ENCODE results near the gene MLLT11.

- TF ChIP-seq CHD2 (IDR thresholded peaks at IDR 0.05; ENCODE audit: borderline replicate concordance, low read depth, low read length) (no peak), ZBTB11 (CRISPR knock-in tag; IDR thresholded peaks at IDR 0.05) (no peak), MYC (IDR thresholded peaks at IDR 0.05; ENCODE audit: insufficient read depth, insufficient read length, insufficient replicate concordance, low read length, severe bottlenecking) (no peak), PBX3 (IDR thresholded peaks at IDR 0.05; ENCODE audit: insufficient replicate concordance, low read depth, low read length) (no peak), POLR2A (IDR thresholded peaks at IDR 0.05; ENCODE audit: low read depth, low read length) (peak; percentile 21; the same call in 1 of the 2 replicates), EP300 (IDR thresholded peaks at IDR 0.05; ENCODE audit: borderline replicate concordance in 1 of 2, control insufficient read depth in 1 of 2, low read depth in 2 of 2, low read length in 2 of 2) (no peak), MTA3 (IDR thresholded peaks at IDR 0.05; ENCODE audit: borderline replicate concordance, low read length) (no peak), ZNF622 (IDR thresholded peaks at IDR 0.05) (no peak), ZNF274 (IDR thresholded peaks at IDR 0.05; ENCODE audit: insufficient read depth, insufficient read length) (no peak)
- TF ChIP-seq, protein P1, sequence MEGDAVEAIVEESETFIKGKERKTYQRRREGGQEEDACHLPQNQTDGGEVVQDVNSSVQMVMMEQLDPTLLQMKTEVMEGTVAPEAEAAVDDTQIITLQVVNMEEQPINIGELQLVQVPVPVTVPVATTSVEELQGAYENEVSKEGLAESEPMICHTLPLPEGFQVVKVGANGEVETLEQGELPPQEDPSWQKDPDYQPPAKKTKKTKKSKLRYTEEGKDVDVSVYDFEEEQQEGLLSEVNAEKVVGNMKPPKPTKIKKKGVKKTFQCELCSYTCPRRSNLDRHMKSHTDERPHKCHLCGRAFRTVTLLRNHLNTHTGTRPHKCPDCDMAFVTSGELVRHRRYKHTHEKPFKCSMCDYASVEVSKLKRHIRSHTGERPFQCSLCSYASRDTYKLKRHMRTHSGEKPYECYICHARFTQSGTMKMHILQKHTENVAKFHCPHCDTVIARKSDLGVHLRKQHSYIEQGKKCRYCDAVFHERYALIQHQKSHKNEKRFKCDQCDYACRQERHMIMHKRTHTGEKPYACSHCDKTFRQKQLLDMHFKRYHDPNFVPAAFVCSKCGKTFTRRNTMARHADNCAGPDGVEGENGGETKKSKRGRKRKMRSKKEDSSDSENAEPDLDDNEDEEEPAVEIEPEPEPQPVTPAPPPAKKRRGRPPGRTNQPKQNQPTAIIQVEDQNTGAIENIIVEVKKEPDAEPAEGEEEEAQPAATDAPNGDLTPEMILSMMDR (IDR thresholded peaks at IDR 0.05 in 2 of 3, conservative IDR thresholded peaks at IDR 0.05 in 1 of 3; ENCODE audit: control insufficient read depth in 2 of 3, extremely low read depth in 1 of 3, insufficient read depth in 1 of 3, low read depth in 3 of 3, low read length in 3 of 3): no peak
- TF ChIP-seq, protein P2, sequence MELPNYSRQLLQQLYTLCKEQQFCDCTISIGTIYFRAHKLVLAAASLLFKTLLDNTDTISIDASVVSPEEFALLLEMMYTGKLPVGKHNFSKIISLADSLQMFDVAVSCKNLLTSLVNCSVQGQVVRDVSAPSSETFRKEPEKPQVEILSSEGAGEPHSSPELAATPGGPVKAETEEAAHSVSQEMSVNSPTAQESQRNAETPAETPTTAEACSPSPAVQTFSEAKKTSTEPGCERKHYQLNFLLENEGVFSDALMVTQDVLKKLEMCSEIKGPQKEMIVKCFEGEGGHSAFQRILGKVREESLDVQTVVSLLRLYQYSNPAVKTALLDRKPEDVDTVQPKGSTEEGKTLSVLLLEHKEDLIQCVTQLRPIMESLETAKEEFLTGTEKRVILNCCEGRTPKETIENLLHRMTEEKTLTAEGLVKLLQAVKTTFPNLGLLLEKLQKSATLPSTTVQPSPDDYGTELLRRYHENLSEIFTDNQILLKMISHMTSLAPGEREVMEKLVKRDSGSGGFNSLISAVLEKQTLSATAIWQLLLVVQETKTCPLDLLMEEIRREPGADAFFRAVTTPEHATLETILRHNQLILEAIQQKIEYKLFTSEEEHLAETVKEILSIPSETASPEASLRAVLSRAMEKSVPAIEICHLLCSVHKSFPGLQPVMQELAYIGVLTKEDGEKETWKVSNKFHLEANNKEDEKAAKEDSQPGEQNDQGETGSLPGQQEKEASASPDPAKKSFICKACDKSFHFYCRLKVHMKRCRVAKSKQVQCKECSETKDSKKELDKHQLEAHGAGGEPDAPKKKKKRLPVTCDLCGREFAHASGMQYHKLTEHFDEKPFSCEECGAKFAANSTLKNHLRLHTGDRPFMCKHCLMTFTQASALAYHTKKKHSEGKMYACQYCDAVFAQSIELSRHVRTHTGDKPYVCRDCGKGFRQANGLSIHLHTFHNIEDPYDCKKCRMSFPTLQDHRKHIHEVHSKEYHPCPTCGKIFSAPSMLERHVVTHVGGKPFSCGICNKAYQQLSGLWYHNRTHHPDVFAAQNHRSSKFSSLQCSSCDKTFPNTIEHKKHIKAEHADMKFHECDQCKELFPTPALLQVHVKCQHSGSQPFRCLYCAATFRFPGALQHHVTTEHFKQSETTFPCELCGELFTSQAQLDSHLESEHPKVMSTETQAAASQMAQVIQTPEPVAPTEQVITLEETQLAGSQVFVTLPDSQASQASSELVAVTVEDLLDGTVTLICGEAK (IDR thresholded peaks at IDR 0.05; ENCODE audit: borderline replicate concordance): no peak
Observed at GRCh38 chr1:151055581-151055980, 4.6 kb upstream of the MLLT11 start.

All from GM12878 (cell line).